SK-N-DZ (cell line): ENCODE results near the gene MYO15B.
"Not testable (repeated sequence)": the region's sequence is repeated elsewhere in the genome, so short reads cannot be mapped to it uniquely, and the experiment has no call there.

Experiments
- DNase-seq: peaks from one replicate; pipeline ENCODE4 v3.0.0-alpha.2; 2015; ENCODE audit warnings: low spot score

MYO15B gene

GRCh38 chr17:75575728-75576127 lies 11.9 kb upstream of the MYO15B start:
- DNase-seq = no peak

GRCh38 chr17:75576661-75577060 lies 10.9 kb upstream of the MYO15B start:
- DNase-seq = no peak

GRCh38 chr17:75581121-75581725 lies 6.4 kb upstream of the MYO15B start:
- not testable (repeated sequence) for DNase-seq

- DNase-seq = not testable (repeated sequence)
Observed at GRCh38 chr17:75583197-75583596, 4.4 kb upstream of the MYO15B start.

DNA sequence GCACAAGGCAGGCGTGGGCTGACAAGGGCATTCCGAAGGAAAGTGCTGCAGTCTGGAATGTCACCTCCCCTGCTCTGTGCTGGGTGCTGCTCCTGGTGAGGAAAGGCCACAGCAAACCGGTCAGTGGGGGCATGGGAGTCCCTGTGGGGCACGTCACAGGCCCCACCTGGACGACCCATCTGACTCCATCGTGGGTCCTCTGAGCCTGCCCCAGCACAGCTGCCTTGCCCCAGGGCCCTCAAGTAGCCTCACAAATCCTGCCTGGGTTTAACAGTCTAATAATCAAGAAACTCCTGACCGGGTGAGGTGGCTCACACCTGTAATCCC lies 2.8 kb upstream of the MYO15B start:
- DNase-seq = no peak

DNA sequence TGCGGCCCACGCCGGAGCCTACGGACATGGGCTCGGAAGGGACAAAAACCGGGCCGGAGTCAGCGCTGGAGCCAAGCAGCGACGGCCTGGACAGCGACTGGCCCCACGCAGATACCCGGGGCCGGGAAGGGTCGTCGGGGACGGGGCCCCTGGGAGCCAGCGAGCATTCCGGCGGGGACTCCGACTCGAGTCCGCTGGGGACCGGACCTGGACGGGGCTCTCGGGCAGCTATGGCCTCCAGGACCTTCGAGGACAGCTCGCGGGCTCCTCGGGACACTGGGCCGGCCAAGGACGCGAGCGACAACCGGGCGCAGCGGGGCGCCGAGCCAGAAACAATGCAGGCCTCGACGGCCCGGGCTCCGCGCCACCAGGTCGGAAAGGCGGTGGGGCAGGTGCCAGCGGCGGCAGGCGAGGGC lies 1.0 kb downstream of the MYO15B start:
- DNase-seq = no peak

DNA sequence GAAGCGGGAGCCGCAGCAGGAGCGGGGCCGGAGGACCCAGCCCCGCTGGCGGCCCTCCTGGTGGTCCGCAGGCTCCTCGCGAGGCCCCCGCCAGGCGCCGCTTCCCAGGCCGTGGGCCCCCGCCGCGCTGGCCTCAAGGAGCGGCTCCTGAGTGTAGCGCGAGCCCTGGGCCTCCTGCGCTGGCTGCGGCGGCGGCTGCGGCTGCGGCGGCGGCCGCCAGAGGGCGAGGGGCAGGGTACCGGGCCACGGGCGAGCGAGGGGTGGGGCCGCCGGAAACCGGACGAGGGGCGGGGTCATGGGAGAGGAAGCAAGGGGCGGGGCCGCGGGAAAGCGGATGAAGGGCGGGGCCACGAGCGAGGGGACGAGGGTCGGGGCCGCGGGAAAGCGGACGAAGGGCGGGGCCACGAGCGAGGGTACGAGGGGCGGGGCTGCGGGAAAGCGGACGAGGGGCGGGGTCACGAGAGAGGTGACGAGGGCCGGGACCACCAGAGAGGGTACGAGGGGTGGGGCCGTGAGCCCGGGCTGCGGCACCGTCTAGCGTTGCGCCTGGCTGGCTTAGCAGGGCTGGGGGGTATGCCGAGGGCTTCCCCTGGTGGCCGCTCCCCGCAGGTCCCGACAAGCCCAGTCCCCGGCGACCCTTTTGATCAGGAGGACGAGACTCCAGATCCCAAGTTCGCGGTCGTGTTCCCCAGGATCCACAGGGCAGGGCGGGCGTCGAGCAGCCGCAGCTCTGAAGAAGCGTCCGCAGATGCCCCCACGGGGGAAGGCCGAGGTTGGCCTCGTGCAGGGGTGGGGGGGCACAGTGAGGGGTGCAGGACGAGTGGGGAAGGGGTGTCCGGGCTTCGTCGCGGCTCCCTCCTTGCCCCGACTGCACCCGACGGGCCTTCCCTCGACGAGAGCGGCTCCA lies 1.7 kb downstream of the MYO15B start:
- DNase-seq = peak; percentile 84

- no peak for DNase-seq
Observed at GRCh38 chr17:75589919-75590303, 2.3 kb downstream of the MYO15B start.

DNA sequence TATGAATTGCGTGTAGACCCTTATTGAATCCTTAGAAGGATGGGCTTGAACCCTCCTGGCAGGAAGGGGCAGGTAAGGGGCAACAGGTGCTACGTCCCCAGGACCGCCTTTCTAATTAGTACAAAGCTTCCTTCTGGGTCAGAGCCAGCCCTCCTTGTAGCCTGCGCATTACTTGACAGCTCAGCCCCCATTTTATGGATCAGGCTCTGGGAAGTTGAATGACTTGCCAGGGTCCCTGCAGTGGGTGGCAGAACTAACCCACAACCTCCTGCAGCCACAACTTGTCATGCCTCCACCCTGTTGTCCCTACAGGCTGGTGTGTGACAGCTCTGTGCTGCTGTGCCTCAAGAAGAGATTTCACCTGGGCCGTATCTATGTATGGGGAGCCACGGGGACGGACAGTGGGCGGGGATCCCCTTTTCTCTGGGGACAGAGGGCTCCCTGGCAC lies 2.7 kb downstream of the MYO15B start:
- no peak for DNase-seq

DNA sequence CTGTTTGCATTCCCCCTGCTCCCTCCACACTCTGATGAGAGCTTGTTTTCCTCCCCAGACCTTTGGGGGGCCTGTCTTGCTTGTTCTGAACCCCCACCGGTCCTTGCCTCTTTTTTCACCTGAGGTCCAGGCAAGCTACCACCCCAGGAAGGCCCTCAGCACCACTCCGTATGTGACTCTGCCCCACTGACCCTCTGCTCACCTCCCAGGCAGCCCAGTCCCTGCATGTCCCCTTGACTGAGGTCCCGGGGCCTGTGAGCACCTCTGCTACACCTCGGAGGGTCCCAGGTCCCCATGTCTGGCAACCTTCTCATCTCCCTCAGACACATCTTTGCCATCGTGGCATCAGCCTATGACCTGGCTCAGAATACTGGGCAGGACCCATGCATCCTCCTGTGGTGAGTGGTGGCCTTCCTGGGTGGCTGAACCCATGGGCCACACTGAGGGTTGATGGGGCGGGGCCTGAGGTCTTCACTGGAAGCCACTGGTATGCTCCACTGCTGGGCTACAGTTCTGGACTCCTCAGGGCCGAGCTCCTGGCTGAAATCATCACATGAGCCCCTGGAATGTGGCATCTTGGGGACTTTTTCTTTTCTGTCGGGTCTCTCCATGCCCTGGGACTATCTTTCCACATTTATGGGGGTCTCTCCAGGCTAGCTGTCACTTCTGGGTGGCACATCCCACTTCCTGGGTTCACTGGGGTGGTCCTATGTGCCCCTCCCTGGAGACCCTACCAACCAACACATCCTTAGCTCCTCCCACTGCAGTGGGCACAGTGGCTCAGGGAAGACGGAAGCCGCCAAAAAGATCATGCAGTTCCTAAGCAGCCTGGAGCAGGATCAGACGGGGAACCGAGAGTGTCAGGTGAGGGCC lies 3.5 kb downstream of the MYO15B start:
- DNase-seq = no peak

GRCh38 chr17:75591722-75592302 lies 4.2 kb downstream of the MYO15B start:
- DNase-seq = no peak

DNA sequence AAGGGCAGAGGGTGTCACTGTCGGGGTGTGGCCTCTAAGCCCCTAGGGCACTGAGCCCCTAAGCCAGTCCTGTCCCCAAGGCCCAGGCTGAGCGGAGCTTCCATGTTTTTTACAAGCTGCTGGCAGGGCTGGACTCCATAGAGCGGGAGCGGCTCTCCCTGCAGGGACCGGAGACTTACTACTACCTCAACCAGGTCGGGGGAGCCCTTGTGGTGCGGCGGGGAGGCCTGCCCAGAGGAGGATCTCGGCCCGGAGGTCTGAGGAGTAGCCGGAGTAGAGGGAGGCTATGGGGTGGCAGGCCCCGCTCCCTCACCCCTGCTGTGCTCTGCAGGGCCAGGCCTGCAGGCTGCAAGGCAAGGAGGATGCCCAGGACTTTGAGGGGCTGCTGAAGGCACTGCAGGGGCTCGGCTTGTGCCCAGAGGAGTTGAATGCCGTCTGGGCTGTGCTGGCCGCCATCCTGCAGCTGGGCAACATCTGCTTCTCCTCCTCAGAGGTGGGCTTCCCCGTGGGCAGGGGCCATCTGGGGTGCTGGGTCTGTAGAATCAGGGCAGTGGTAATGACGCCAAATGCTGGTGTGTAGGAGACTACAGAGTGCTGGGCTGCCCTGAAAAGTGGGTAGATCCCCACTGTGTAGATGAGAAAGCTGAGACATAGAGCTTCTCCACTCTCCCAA lies 4.9 kb downstream of the MYO15B start:
- no peak for DNase-seq

GRCh38 chr17:75593430-75593829 lies 5.8 kb downstream of the MYO15B start:
- not testable (repeated sequence) for DNase-seq

DNA sequence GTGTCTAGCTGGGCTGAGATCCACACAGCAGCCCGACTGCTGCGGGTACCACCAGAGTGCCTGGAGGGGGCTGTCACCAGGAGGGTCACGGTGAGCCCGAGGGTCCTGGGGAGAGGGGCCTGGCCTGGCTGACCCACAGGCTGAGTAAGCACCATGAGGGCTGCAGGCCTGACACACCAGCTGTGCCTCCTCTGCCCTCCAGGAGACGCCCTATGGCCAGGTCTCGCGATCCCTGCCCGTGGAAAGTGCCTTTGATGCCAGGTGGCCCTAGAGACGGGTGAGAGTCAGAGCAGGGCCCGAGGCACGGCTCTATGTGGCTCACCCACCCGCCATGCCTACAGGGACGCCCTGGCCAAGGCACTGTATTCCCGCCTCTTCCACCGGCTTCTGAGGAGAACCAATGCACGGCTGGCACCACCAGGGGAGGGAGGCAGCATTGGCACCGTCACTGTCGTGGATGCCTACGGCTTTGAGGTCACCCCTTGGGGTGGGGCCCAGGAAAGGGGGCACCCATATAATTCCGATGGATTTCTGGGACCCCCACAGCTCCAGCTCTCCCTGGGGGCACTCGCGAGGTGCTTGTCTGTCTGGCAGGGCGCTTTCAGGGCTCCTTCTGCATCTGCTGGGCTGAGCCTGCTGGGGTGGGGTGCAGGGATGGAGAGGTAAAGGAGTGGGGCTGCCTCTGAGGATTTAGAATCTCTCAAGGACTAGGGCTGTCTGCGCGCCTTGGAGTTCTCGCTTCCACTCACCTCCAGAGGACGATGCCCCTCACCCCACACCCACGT lies 7.1 kb downstream of the MYO15B start:
- no peak for DNase-seq

DNA sequence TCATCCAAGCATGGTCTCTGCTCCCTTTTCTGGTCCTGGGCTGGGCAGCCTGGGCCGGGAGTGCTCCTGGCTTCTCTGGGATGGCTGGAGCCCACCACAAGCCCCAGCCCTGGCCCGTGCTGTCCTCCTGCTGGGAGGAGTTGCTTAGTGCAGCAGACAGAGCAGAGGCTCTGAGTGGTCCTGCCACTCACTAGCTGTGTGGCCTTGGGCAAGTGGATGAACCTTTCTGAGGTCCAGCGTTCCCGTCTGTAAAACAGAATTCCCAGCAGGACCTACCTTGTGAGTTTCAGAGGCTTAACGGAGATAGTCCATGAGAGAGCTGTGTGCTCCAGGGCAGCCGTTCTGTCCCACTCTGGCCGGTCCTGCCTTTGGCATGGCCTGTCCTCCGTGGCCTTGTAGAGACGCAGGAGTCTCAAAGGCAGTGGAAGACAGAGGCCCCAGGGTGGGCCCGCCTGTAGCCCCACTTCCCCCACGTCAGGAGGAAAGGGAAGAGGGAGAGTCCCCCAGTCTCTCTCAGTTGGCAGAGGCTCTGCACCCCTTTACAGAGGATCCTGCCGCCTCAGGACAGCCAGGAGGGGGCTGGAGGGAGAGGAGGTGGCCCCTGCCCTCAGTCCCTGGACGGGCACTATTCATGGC lies 7.8 kb downstream of the MYO15B start:
- no peak for DNase-seq

GRCh38 chr17:75595920-75596313 lies 8.3 kb downstream of the MYO15B start:
- no peak for DNase-seq

DNA sequence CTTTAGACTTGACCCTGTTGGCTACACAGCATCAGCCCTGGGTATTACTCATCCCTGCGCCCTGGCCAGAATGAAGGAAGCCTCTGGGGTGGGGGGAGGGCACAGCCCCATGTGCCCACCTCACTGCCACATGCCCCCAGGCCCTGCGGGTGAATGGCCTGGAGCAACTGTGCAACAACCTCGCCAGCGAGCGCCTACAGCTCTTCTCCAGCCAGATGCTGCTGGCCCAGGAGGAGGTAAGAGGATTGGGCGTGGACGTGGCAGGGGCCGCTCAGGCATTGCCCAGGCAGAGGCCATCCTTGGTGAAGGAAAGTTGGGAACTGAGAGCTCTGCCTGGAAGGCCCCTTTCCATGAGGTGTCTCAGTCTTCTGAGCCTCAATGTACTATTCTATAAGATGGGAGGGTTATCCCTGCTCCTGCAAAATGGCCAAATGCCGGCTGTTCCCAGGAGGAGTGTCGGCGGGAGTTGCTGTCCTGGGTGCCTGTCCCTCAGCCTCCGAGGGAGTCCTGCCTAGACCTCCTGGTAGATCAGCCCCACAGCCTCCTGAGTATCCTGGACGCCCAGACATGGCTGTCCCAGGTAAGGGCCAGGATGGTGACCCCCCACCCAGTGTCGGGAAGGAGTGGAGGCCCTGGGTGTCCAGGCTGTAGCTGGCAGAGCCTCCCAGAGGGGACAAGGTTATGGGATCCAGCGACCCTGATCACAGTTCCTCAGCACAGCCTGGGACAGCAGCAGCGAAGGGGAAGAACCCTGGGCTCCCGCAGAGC lies 8.9 kb downstream of the MYO15B start:
- DNase-seq = no peak

GRCh38 chr17:75601057-75601987 lies 13.7 kb downstream of the MYO15B start:
- DNase-seq = peak; percentile 55
